8988T (cell line): ENCODE results near the gene RNF166.
"Not testable (repeated sequence)": the region's sequence is repeated elsewhere in the genome, so short reads cannot be mapped to it uniquely, and the experiment has no call there.

Source experiments
- DNase-seq: peaks from one replicate; pipeline ENCODE4 v3.0.0; 2011

Gene RNF166

GRCh38 chr16:88669980-88670379, 36.2 kb downstream of the RNF166 start:
- DNase-seq = no peak

GRCh38 chr16:88669493-88669892, 36.7 kb downstream of the RNF166 start:
- not testable (repeated sequence) for DNase-seq

GRCh38 chr16:88667461-88667860, 38.7 kb downstream of the RNF166 start:
- no peak for DNase-seq

- no peak for DNase-seq
Observed at GRCh38 chr16:88665570-88665969, 40.6 kb downstream of the RNF166 start.

- no peak for DNase-seq
Observed at GRCh38 chr16:88665148-88665547, 41.1 kb downstream of the RNF166 start.

- peak; percentile 99 for DNase-seq
Observed at GRCh38 chr16:88662843-88663606, 43.2 kb downstream of the RNF166 start, which contains the start of gene MVD. Gene MVD (minus strand): TSS chr16:88663091. CDS start chr16:88663080, 11 bp downstream.

- DNase-seq = no peak
Observed at GRCh38 chr16:88662222-88662842, 43.9 kb downstream of the RNF166 start.

GRCh38 chr16:88661468-88661867, 44.7 kb downstream of the RNF166 start:
- no peak for DNase-seq

GRCh38 chr16:88659160-88659559, 47.0 kb downstream of the RNF166 start:
- no peak for DNase-seq

- no peak for DNase-seq
Observed at GRCh38 chr16:88658714-88659113, 47.5 kb downstream of the RNF166 start.

GRCh38 chr16:88657371-88657770, 48.8 kb downstream of the RNF166 start:
- no peak for DNase-seq

GRCh38 chr16:88656291-88656980, 49.8 kb downstream of the RNF166 start:
- DNase-seq = no peak

GRCh38 chr16:88655733-88656281, 50.4 kb downstream of the RNF166 start:
- no peak for DNase-seq

- DNase-seq = no peak
Observed at GRCh38 chr16:88655053-88655732, 51.0 kb downstream of the RNF166 start.

GRCh38 chr16:88654363-88655052, 51.7 kb downstream of the RNF166 start:
- DNase-seq = no peak

GRCh38 chr16:88653596-88654362, 52.4 kb downstream of the RNF166 start:
- DNase-seq = no peak

GRCh38 chr16:88653101-88653500, 53.1 kb downstream of the RNF166 start:
- no peak for DNase-seq

- DNase-seq = no peak
Observed at GRCh38 chr16:88652762-88653063, 53.5 kb downstream of the RNF166 start.

- no peak for DNase-seq
Observed at GRCh38 chr16:88651989-88652761, 54.0 kb downstream of the RNF166 start.

- peak; percentile 97 for DNase-seq
Observed at GRCh38 chr16:88651276-88651988, 54.8 kb downstream of the RNF166 start.
